Measurements from ENCODE around the gene MAZ.
A peak's percentile ranks its signal among the peaks of the same experiment; 100 is the strongest.
"Not testable (repeated sequence)": the region's sequence is repeated elsewhere in the genome, so short reads cannot be mapped to it uniquely, and the experiment has no call there.

The MAZ gene

DNA sequence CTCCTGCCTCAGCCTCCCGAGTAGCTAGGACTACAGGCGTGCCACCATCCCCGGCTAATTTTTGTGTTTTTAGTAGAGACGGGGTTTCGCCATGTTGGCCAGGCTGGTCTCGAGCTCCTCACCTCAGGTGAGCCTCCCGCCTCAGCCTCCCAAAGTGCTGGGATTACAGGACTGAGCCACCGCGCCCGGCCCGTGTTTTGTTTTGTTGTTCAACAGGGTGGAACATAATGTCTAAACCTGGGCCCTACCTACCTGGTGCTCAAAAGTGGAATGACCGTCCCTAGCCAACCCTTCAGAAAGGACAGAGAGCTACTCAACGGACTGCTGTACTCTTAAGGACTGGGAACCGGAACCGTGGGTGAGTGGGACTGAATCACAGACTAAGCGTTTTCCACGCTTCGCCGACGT lies 16.6 kb upstream of the MAZ start:
- H3K27me3 ChIP-seq (ENCODE audit: control insufficient read depth in 1 of 2, insufficient read depth in 2 of 2, low read length in 2 of 2), result no peaks in the 10 kb centered on the region
- peak overlapping the region; percentile 88 for H3K9ac ChIP-seq (ENCODE audit: low read length)
- H3K4me3 ChIP-seq (ENCODE audit: low read depth in 1 of 2, low read length in 2 of 2), result peak overlapping the region; percentile 51 to 93
- peak overlapping the region; percentile 96 for H3K27ac ChIP-seq (ENCODE audit: low read depth, low read length)
- no peaks in the 10 kb centered on the region for H3K9me3 ChIP-seq (ENCODE audit: low read length)
- peaks cover 16% of the 10 kb centered on the region for H3K4me1 ChIP-seq (ENCODE audit: insufficient read depth, low read length)
- no peaks in the 10 kb centered on the region for H3K36me3 ChIP-seq (ENCODE audit: insufficient read depth, low read length)

DNA sequence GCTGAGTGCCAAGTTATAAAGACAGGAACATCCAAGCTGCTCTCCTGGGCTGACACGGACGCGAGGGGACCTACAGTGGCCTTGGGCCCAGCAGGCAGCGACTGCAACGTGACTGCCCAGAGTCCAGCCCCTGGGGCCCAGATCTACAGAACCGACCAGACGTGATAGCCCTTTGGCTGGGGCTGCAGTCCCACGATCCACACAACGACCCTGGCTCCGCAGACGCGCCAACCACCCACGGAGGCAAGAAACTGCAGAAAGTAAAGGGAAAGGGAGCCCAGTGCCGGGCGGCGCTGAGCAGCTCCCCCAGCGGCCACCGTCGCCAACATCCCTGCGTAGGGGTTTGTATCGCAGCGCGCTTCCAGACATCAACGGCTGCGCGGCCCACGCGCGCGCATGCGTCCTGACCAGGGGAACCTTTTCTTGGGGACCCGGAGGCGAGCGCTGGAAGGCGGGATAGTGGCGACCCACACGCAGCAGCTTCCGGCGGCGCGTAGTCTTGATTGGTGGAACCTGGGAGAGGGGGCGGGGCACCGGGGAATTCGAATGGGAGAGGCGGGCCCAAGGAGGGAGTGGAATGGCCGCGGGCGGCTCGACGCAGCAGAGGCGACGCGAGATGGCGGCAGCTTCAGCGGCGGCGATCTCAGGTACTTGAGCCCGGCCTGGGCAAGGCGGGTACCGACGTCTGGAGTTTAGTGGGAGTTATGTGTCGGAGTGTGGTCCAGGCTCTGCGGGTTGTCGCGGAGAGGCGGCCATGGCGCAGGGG lies 16.0 kb upstream of the MAZ start, which contains the start of gene KIF22:
TSS of gene KIF22 (plus strand) at position 569 of the 766 bp plus-strand sequence. CDS start at position 578, 9 bp downstream.
- Histone ChIP-seq H3K27me3 (ENCODE audit: control insufficient read depth in 1 of 2, insufficient read depth in 2 of 2, low read length in 2 of 2) (no peaks in the 10 kb centered on the region), H3K9ac (ENCODE audit: low read length) (peak within 1 kb of the TSS; percentile 88), H3K27ac (ENCODE audit: low read depth, low read length) (peak within 1 kb of the TSS; percentile 96), H3K4me3 (ENCODE audit: low read depth in 1 of 2, low read length in 2 of 2) (peak within 1 kb of the TSS; percentile 93 to 94), H3K4me1 (ENCODE audit: insufficient read depth, low read length) (peaks cover 13% of the 10 kb centered on the region), H3K9me3 (ENCODE audit: low read length) (no peaks in the 10 kb centered on the region), H3K36me3 (ENCODE audit: insufficient read depth, low read length) (no peaks in the 10 kb centered on the region)

DNA sequence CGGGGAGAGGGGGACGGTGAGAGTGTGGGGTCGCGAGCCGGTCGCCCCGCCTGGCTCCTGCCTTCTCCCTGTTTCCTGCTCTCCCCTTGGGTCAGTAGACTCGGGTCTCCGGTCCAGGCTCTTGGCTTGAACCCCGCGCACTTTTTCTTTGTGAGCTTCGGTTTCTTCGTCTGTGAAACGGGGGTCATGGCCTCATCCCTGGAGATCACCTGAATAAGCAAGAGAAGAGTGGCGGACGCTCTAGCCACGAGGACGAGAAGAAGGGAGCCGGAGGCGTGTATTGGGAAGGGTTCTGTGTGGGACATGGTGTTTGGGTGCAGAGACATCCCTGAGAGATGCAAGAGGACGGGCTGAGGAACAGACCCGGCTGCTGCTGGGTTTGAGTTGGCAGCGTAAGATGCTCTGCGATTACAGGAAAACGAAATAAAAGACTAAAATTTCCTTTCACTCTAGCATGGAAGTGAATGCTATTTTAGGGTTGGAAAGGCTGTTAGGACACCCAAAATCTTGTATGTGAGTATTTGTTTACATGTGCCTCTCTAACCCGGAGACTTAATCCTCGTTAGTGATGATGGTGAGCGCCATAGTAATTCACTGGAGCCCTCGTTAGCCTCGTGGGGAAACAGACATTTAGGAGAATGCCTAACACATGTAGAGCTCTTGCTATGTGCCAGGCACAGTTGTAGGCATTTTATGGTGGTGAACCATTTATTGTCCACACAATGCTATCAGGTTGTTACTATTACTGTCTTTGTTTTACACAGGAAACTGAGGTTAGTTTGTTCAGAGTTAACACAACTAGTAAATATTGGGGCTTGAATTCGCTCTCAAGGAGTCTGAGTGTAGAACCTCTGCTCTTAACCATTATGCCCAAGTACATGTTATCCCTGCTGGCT lies 15.1 kb upstream of the MAZ start:
- no peaks in the 10 kb centered on the region for H3K36me3 ChIP-seq (ENCODE audit: insufficient read depth, low read length)

DNA sequence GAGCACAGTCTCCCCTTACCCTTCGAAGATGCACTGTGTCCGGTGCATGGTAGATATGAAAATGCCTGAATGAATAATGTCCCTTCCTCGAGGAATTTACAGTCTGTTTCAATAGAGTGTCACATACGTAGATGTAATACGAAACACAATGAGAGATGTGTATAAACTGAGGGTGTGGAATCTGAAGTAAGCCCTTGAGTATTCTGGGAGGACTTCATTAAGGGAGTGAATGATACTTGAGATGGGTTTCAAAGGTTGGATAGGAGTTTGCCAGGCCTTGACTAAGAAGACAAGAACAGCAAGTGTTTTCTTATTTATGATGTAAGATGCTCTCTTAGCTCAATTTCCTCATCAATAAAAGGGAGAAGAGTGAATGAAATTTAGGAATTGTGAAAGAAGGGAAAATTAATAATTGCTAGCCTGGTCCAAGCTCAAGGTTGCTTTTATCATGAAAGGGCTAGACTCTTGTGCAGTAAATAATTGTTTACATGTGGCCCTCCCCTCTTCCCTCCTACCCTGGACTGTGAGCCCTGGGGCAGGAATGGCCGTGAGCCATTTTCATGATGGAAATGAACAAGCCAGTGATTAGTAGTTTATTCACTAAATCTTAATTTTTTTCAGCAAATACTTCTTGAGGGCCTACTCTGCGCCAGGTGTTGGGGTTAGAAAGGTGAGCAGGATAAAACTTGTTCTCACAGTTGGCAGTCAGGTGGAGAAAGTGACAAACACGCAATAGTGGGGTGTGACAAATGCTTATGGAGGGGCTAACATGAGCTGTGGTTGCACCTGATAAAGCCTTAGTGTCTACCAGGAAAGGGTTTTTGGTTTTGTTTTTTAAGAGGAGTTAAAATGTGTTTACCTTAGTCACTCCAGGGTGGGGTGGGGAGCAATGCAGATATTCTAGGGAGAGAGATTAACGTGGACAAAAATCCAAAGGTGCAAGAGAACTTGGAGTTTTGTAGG lies 14.2 kb upstream of the MAZ start:
- Histone ChIP-seq H3K27ac (ENCODE audit: low read depth, low read length) (no peak overlapping the region), H3K4me3 (ENCODE audit: low read depth in 1 of 2, low read length in 2 of 2) (peak overlapping the region in 1 of 2 donors; percentile 93), H3K36me3 (ENCODE audit: insufficient read depth, low read length) (peaks cover 6% of the 10 kb centered on the region), H3K9me3 (ENCODE audit: low read length) (no peaks in the 10 kb centered on the region), H3K4me1 (ENCODE audit: insufficient read depth, low read length) (peaks cover 9% of the 10 kb centered on the region), H3K9ac (ENCODE audit: low read length) (peak overlapping the region; percentile 50), H3K27me3 (ENCODE audit: control insufficient read depth in 1 of 2, insufficient read depth in 2 of 2, low read length in 2 of 2) (no peaks in the 10 kb centered on the region)

More for the DNA sequence above, 15.1 kb upstream of the MAZ start:
- H3K9me3 ChIP-seq (ENCODE audit: low read length), result no peaks in the 10 kb centered on the region
- H3K27me3 ChIP-seq (ENCODE audit: control insufficient read depth in 1 of 2, insufficient read depth in 2 of 2, low read length in 2 of 2), result no peaks in the 10 kb centered on the region
- peaks cover 9% of the 10 kb centered on the region for H3K4me1 ChIP-seq (ENCODE audit: insufficient read depth, low read length)
- H3K9ac ChIP-seq (ENCODE audit: low read length), result peak overlapping the region; percentile 50
- H3K27ac ChIP-seq (ENCODE audit: low read depth, low read length), result peak overlapping the region; percentile 47
- H3K4me3 ChIP-seq (ENCODE audit: low read depth in 1 of 2, low read length in 2 of 2), result peak overlapping the region; percentile 93 to 94

DNA sequence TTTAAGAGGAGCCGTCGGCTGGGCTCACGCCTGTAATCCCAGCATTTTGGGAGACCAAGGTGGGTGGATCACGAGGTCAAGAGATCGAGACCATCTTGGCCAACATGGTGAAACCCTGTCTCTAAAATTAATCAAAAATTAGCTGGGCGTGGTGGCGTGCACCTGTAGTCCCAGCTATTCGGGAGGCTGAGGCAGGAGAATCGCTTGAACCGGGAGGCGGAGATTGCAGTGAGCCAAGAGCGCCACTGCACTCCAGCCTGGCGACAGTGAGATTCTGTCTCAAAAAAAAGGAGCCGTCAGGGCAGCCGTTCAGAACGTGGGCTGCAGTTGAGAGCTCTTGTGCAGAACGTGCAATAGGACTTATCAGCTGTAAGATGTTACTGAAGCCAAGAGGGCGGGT lies 13.2 kb upstream of the MAZ start:
- H3K4me3 ChIP-seq (ENCODE audit: low read depth in 1 of 2, low read length in 2 of 2); H3K9ac ChIP-seq (ENCODE audit: low read length); H3K9me3 ChIP-seq (ENCODE audit: low read length); H3K27ac ChIP-seq (ENCODE audit: low read depth, low read length); H3K27me3 ChIP-seq (ENCODE audit: control insufficient read depth in 1 of 2, insufficient read depth in 2 of 2, low read length in 2 of 2); H3K4me1 ChIP-seq (ENCODE audit: insufficient read depth, low read length): not testable (repeated sequence)
- peaks cover 15% of the 10 kb centered on the region for H3K36me3 ChIP-seq (ENCODE audit: insufficient read depth, low read length)

DNA sequence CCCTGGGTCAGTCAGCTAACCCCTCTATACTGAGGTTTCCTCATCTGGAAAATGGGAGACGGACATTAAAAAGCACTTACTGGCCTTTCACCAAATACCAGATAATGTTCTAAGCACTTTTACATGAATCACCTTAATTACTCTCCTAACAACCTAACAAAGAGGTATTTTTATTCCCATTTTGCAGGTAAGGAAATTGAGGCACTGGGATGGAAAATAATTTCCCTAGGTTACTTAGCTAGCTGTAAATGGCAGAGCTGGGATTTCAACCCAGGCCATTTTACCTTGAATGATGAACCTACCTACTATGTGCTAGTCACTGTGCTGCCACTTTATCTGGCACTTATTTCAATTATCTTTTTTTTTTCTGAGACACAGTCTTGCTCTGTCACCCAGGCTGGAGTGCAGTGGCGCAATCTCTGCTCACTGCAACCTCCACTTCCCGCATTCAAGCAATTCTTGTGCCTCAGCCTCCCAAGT lies 12.1 kb upstream of the MAZ start:
- no peak overlapping the region for H3K4me3 ChIP-seq (ENCODE audit: low read depth in 1 of 2, low read length in 2 of 2)
- H3K4me1 ChIP-seq (ENCODE audit: insufficient read depth, low read length), result peaks cover 9% of the 10 kb centered on the region
- H3K9ac ChIP-seq (ENCODE audit: low read length), result no peak overlapping the region
- H3K9me3 ChIP-seq (ENCODE audit: low read length), result no peaks in the 10 kb centered on the region
- H3K27ac ChIP-seq (ENCODE audit: low read depth, low read length), result no peak overlapping the region
- peaks cover 26% of the 10 kb centered on the region for H3K36me3 ChIP-seq (ENCODE audit: insufficient read depth, low read length)
- no peaks in the 10 kb centered on the region for H3K27me3 ChIP-seq (ENCODE audit: control insufficient read depth in 1 of 2, insufficient read depth in 2 of 2, low read length in 2 of 2)

DNA sequence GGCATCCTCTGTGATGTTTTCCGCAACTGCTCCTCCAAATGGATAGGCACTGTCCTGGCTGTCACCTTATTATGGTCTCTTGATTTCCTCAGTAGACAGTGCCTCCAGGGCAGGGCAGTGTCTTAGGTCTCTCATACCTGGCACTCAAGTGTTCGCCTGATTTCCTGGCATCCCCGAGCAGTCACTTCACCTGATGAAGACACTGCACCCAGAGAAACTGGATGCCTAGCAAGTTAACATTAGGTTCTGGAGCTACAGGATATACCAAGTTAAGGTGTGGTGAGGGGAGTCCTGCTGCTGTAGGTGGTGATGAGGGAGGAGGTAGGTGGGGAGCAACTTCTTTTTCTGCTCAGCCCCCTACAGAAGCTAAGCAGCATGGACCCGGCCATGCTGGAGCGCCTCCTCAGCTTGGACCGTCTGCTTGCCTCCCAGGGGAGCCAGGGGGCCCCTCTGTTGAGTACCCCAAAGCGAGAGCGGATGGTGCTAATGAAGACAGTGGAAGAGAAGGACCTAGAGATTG lies 3.9 kb upstream of the MAZ start:
- Histone ChIP-seq H3K27me3 (ENCODE audit: control insufficient read depth in 1 of 2, insufficient read depth in 2 of 2, low read length in 2 of 2) (no peaks in the 10 kb centered on the region), H3K4me3 (ENCODE audit: low read depth in 1 of 2, low read length in 2 of 2) (no peak overlapping the region), H3K9ac (ENCODE audit: low read length) (no peak overlapping the region), H3K9me3 (ENCODE audit: low read length) (no peaks in the 10 kb centered on the region), H3K4me1 (ENCODE audit: insufficient read depth, low read length) (peaks cover 9% of the 10 kb centered on the region), H3K36me3 (ENCODE audit: insufficient read depth, low read length) (peaks cover 24% of the 10 kb centered on the region), H3K27ac (ENCODE audit: low read depth, low read length) (no peak overlapping the region)

DNA sequence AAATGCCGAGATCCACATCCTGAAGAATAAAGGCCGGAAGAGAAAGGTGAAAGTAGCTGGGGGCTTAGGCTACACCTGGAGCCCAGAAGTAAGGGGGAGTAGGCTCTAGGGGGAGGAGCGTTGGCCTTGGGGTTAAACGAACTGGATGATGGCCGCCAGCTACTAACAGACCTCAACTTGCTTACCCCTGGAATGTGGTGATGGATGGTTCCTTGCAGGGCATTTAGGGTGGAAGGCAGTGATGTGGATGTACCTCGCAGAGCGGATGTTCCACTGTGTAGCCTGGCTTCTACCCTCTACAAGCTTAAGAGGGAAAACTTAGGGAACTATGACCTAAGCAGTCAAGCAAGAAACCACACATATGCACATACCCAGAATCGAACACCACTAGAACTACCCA lies 2.3 kb upstream of the MAZ start:
- peaks cover 20% of the 10 kb centered on the region for H3K4me1 ChIP-seq (ENCODE audit: insufficient read depth, low read length)
- H3K27ac ChIP-seq (ENCODE audit: low read depth, low read length), result peak overlapping the region; percentile 93
- H3K9ac ChIP-seq (ENCODE audit: low read length), result peak overlapping the region; percentile 93
- H3K36me3 ChIP-seq (ENCODE audit: insufficient read depth, low read length), result peaks cover 20% of the 10 kb centered on the region
- H3K9me3 ChIP-seq (ENCODE audit: low read length), result no peaks in the 10 kb centered on the region
- H3K27me3 ChIP-seq (ENCODE audit: control insufficient read depth in 1 of 2, insufficient read depth in 2 of 2, low read length in 2 of 2), result no peaks in the 10 kb centered on the region
- H3K4me3 ChIP-seq (ENCODE audit: low read depth in 1 of 2, low read length in 2 of 2), result peak overlapping the region in 1 of 2 donors; percentile 83

DNA sequence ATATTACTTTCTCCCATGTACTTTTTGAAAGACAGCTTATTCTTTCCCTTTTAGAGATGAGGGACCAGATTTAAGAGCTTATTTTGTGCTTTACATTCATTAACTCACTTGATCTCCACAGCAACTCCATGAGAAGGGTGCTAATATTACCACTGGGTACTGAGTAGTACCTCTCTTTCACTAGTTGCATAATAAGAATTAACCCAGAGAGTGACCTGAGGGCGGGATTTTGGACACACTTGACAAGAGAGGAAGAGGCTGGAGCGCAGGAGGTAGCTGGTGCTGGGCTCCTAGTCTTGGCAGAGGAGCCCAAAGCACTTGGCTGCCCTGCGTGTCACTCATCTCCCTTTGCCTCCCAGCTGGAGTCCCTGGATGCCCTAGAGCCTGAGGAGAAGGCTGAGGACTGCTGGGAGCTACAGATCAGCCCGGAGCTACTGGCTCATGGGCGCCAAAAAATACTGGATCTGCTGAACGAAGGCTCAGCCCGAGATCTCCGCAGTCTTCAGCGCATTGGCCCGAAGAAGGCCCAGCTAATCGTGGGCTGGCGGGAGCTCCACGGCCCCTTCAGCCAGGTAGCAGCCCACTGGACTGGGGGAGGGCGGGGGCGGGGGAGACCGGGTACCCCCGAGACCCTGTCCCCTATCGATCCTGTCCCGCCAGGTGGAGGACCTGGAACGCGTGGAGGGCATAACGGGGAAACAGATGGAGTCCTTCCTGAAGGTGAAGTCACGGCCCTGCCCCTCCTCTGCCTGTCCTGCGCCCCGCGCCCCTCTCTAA lies 1.7 kb upstream of the MAZ start:
- no peaks in the 10 kb centered on the region for H3K9me3 ChIP-seq (ENCODE audit: low read length)
- no peaks in the 10 kb centered on the region for H3K27me3 ChIP-seq (ENCODE audit: control insufficient read depth in 1 of 2, insufficient read depth in 2 of 2, low read length in 2 of 2)
- H3K9ac ChIP-seq (ENCODE audit: low read length), result peak overlapping the region; percentile 93
- peak overlapping the region; percentile 55 to 83 for H3K4me3 ChIP-seq (ENCODE audit: low read depth in 1 of 2, low read length in 2 of 2)
- H3K4me1 ChIP-seq (ENCODE audit: insufficient read depth, low read length), result peaks cover 26% of the 10 kb centered on the region
- H3K27ac ChIP-seq (ENCODE audit: low read depth, low read length), result peak overlapping the region; percentile 93
- peaks cover 17% of the 10 kb centered on the region for H3K36me3 ChIP-seq (ENCODE audit: insufficient read depth, low read length)
